Measurements from ENCODE around the gene ERBB4.
"Not testable (repeated sequence)": the region's sequence is repeated elsewhere in the genome, so short reads cannot be mapped to it uniquely, and the experiment has no call there.

Gene ERBB4

GRCh38 chr2:212226114-212226513, 312.5 kb downstream of the ERBB4 start:
- no peak for DNase-seq (ENCODE audit: low read depth in 2 of 2)

- DNase-seq (ENCODE audit: low read depth in 2 of 2): no peak
Observed at GRCh38 chr2:212223696-212224095, 314.9 kb downstream of the ERBB4 start.

- DNase-seq (ENCODE audit: low read depth in 2 of 2): no peak
Observed at GRCh38 chr2:212213191-212213590, 325.4 kb downstream of the ERBB4 start.

GRCh38 chr2:212208467-212208866, 330.1 kb downstream of the ERBB4 start:
- DNase-seq (ENCODE audit: low read depth in 2 of 2): no peak

GRCh38 chr2:212197776-212198175, 340.8 kb downstream of the ERBB4 start:
- no peak for DNase-seq (ENCODE audit: low read depth in 2 of 2)

- no peak for DNase-seq (ENCODE audit: low read depth in 2 of 2)
Observed at GRCh38 chr2:212195626-212196025, 343.0 kb downstream of the ERBB4 start.

GRCh38 chr2:212194396-212194795, 344.2 kb downstream of the ERBB4 start:
- no peak for DNase-seq (ENCODE audit: low read depth in 2 of 2)

- no peak for DNase-seq (ENCODE audit: low read depth in 2 of 2)
Observed at GRCh38 chr2:212193803-212194202, 344.8 kb downstream of the ERBB4 start.

GRCh38 chr2:212193056-212193455, 345.5 kb downstream of the ERBB4 start:
- no peak for DNase-seq (ENCODE audit: low read depth in 2 of 2)

- not testable (repeated sequence) for DNase-seq (ENCODE audit: low read depth in 2 of 2)
Observed at GRCh38 chr2:212191438-212191837, 347.2 kb downstream of the ERBB4 start.

GRCh38 chr2:212186166-212186565, 352.4 kb downstream of the ERBB4 start:
- DNase-seq (ENCODE audit: low read depth in 2 of 2): no peak

- no peak for DNase-seq (ENCODE audit: low read depth in 2 of 2)
Observed at GRCh38 chr2:212181646-212182045, 357.0 kb downstream of the ERBB4 start.

GRCh38 chr2:212180408-212181083, 358.1 kb downstream of the ERBB4 start:
- DNase-seq (ENCODE audit: low read depth in 2 of 2): no peak

GRCh38 chr2:212177724-212178123, 360.9 kb downstream of the ERBB4 start:
- DNase-seq (ENCODE audit: low read depth in 2 of 2): no peak

GRCh38 chr2:212176151-212176550, 362.5 kb downstream of the ERBB4 start:
- DNase-seq (ENCODE audit: low read depth in 2 of 2): no peak

- no peak for DNase-seq (ENCODE audit: low read depth in 2 of 2)
Observed at GRCh38 chr2:212173756-212174510, 364.7 kb downstream of the ERBB4 start.

- DNase-seq (ENCODE audit: low read depth in 2 of 2): no peak
Observed at GRCh38 chr2:212173331-212173730, 365.3 kb downstream of the ERBB4 start.

- DNase-seq (ENCODE audit: low read depth in 2 of 2): no peak
Observed at GRCh38 chr2:212170382-212170781, 368.2 kb downstream of the ERBB4 start.

- DNase-seq (ENCODE audit: low read depth in 2 of 2): no peak
Observed at GRCh38 chr2:212158081-212158480, 380.5 kb downstream of the ERBB4 start.

- DNase-seq (ENCODE audit: low read depth in 2 of 2): no peak
Observed at GRCh38 chr2:212157012-212157411, 381.6 kb downstream of the ERBB4 start.

- DNase-seq (ENCODE audit: low read depth in 2 of 2): no peak
Observed at GRCh38 chr2:212156088-212156487, 382.5 kb downstream of the ERBB4 start.

- DNase-seq (ENCODE audit: low read depth in 2 of 2): no peak
Observed at GRCh38 chr2:212154477-212154878, 384.1 kb downstream of the ERBB4 start.

- DNase-seq (ENCODE audit: low read depth in 2 of 2): no peak
Observed at GRCh38 chr2:212153923-212154322, 384.7 kb downstream of the ERBB4 start.
